ENCODE measurements around the gene ADAMTS16. TPM values are rescaled to one million over a fixed set of nuclear protein-coding genes. Genes with fewer than 3 reads are reported as not detected.

ADAMTS16 gene
- total RNA-seq, 4 donors from 2014 or later: under 0.01 to 19.2 (median 0.34) TPM; not detected in 1

DNA sequence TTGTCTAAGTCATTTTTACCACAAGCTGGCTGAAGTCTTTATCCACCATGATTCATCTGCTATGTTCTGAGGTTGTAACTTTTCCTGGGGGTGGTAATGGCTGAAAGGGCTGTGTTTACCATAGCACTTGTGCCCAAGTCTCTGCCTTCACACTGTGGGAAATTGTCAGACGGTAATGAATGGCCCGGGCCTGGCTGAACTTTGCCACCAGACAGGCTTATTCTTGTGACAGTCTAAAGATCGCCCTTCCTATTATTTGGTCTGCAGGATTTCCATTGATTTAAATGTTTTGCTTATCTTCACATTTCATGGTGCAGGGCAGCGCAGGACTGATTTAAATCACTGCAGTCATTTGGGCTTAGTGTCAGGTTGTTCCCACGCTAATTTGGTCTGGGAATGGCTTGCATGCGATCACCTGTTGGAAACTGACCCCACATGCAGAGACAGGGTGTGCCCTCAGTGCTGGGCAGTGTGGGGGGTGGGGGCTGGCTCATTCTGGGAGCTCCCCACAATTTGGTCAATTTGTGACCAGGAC lies 173.0 kb downstream of the ADAMTS16 start:
- H3K4me3 ChIP-seq: no peak overlapping the region
- H3K4me1 ChIP-seq: no peaks in the 10 kb centered on the region
- no peaks in the 10 kb centered on the region for H3K9me3 ChIP-seq
- DNase-seq: no peak
- intact Hi-C loops (cut with DNase I; ENCODE audit: low total_unique reads): no loop called here
- TF ChIP-seq, protein P1, sequence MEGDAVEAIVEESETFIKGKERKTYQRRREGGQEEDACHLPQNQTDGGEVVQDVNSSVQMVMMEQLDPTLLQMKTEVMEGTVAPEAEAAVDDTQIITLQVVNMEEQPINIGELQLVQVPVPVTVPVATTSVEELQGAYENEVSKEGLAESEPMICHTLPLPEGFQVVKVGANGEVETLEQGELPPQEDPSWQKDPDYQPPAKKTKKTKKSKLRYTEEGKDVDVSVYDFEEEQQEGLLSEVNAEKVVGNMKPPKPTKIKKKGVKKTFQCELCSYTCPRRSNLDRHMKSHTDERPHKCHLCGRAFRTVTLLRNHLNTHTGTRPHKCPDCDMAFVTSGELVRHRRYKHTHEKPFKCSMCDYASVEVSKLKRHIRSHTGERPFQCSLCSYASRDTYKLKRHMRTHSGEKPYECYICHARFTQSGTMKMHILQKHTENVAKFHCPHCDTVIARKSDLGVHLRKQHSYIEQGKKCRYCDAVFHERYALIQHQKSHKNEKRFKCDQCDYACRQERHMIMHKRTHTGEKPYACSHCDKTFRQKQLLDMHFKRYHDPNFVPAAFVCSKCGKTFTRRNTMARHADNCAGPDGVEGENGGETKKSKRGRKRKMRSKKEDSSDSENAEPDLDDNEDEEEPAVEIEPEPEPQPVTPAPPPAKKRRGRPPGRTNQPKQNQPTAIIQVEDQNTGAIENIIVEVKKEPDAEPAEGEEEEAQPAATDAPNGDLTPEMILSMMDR (IDR thresholded peaks at IDR 0.05): no peak
- no peak for TF ChIP-seq POLR2A (IDR thresholded peaks at IDR 0.05)
- no peaks in the 10 kb centered on the region for H3K27me3 ChIP-seq
- H3K27ac ChIP-seq: no peak overlapping the region
- no peaks in the 10 kb centered on the region for H3K36me3 ChIP-seq

DNA sequence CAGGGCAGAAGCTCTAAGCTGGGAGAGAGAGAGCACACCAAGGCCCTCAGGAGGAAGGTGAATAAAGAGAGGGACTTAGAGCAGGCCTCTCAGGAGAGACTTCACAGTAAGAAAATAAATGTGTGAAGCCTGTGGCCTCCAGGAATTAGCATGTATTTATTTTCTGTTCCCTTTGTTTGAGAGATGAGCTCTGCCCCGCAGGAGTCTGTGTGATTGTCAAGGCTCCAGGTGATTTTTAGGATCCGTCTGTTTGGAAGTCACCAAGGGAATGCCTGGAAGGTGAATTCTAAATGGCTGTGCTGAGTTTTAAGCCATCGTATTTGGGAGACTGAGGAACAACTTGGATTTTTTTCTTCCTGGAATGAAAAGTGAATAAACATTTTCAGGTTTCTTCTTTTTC lies 174.0 kb downstream of the ADAMTS16 start:
- intact Hi-C loops (cut with DNase I; ENCODE audit: low total_unique reads): no loop called here
- H3K27me3 ChIP-seq: no peaks in the 10 kb centered on the region
- DNase-seq: no peak
- no peak overlapping the region for H3K27ac ChIP-seq
- no peaks in the 10 kb centered on the region for H3K4me1 ChIP-seq
- no peaks in the 10 kb centered on the region for H3K9me3 ChIP-seq
- TF ChIP-seq, protein P1 (IDR thresholded peaks at IDR 0.05): no peak
- TF ChIP-seq POLR2A (IDR thresholded peaks at IDR 0.05): no peak
- H3K36me3 ChIP-seq: no peaks in the 10 kb centered on the region
- H3K4me3 ChIP-seq: no peak overlapping the region

DNA sequence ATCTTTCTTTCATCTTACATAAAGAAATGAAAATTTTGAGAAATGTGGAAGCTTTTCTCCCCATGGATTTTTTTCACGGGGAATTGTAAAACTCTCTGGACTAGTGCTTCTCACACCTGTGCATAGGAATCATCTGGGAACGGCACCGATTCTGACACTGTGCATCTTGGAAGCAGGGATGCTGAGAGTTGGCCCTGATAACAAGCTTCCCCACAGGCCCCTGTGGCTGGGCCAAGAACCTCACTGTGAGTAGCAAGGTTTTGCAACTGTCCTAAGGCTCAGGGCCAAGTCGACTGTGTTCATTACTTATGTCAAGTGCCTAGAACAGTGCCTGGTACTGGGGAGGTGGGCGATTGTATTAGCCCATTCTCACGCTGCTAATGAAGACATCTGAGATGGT lies 174.5 kb downstream of the ADAMTS16 start:
- Histone ChIP-seq H3K9me3 (no peaks in the 10 kb centered on the region), H3K27ac (no peak overlapping the region), H3K36me3 (no peaks in the 10 kb centered on the region), H3K4me1 (no peaks in the 10 kb centered on the region), H3K27me3 (no peaks in the 10 kb centered on the region), H3K4me3 (no peak overlapping the region)
- no peak for DNase-seq
- no peak for TF ChIP-seq POLR2A (IDR thresholded peaks at IDR 0.05)
- TF ChIP-seq, protein P1 (IDR thresholded peaks at IDR 0.05): no peak
- intact Hi-C loops (cut with DNase I; ENCODE audit: low total_unique reads): no loop called here

DNA sequence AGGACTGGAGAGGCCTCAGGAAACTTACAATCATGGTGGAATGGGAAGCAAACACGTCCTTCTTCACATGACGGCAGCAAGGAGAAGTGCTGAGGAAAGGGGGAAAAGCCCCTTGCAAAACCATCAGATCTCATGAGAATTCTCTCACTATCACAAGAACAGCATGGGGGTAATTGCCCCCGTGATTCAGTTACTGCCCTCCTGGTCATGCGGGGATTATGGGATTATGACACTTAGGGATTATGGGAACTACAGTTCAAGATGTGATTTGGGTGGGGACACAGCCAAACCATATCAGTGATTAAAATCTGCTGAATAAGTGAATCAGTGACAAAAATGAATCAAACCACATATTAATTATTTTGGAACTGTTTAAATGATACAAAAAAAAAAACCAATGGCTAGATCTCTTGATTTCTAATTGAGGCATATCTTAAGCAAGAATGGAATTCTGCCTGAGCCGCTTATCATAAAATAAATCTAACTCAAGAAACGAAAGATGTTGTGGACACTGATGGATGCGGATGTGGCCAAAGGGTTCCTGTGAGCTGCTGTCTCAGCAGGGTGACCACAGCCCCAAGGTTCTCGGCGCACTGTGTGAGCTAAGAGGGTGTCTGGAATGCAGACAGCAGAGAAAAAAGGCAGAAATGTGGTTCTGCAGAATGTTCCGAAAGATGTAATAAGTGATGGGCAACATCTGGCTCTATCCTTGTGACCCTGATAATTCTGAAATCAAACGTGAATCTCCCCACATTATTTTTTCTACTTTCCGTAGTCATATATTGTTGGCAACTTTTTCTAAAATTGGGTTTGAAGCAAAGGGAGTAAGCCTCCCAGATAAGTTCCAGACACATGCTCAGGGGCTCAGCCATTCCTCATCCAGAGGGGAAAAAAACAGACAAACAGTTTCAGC lies 175.2 kb downstream of the ADAMTS16 start:
- intact Hi-C loops (cut with DNase I; ENCODE audit: low total_unique reads): no loop called here
- Histone ChIP-seq H3K27me3 (no peaks in the 10 kb centered on the region), H3K27ac (no peak overlapping the region), H3K36me3 (no peaks in the 10 kb centered on the region), H3K9me3 (no peaks in the 10 kb centered on the region), H3K4me1 (no peaks in the 10 kb centered on the region), H3K4me3 (no peak overlapping the region)
- DNase-seq: no peak
- TF ChIP-seq POLR2A (IDR thresholded peaks at IDR 0.05): no peak
- TF ChIP-seq, protein P1 (IDR thresholded peaks at IDR 0.05): no peak

DNA sequence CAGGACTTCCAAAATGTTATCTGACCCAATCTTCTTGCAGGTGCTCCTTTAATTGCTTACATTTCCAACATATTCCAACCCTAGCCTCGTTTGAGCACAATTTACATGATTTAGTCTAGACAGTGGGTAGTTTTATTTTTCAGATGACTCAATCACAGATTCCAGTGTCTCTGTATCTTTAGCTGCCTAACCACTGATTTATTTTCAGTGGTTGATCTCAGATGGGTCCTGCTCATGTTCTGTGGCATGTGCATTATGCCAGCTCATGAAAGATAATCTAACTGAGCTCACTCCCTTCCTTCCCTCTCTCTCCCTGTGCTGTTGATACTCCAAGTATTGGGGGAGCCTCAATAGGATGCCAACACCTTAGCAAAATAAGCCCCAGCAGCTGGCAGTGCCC lies 176.2 kb downstream of the ADAMTS16 start:
- Histone ChIP-seq H3K4me3 (no peak overlapping the region), H3K27me3 (no peaks in the 10 kb centered on the region), H3K27ac (no peak overlapping the region), H3K36me3 (no peaks in the 10 kb centered on the region), H3K9me3 (no peaks in the 10 kb centered on the region), H3K4me1 (no peaks in the 10 kb centered on the region)
- intact Hi-C loops (cut with DNase I; ENCODE audit: low total_unique reads): no loop called here
- no peak for DNase-seq
- TF ChIP-seq, protein P1 (IDR thresholded peaks at IDR 0.05): no peak
- no peak for TF ChIP-seq POLR2A (IDR thresholded peaks at IDR 0.05)
